Body of pancreas (tissue), 4 donors: ENCODE data around the gene TOX4.

Experiments
- POLR2A ChIP-seq, 3 donors: fragments of 450-650 bp; IDR thresholded peaks; one replicate each; pipeline ENCODE4 v1.6.1; 2016; ENCODE audit warnings: antibody characterized with exemption in 3 of 3, mild to moderate bottlenecking in 2 of 3
- TF ChIP-seq, protein P1 (sequence below), 7 experiments: fragments of 450-650 bp in 4 of 7; fragments of 200-600 bp in 3 of 7; sonication (generic) in 3 of 7; IDR thresholded peaks; one replicate each; pipeline ENCODE4 v1.5.1; 2016 to 2019; ENCODE audit warnings: antibody characterized with exemption in 7 of 7

DNA sequence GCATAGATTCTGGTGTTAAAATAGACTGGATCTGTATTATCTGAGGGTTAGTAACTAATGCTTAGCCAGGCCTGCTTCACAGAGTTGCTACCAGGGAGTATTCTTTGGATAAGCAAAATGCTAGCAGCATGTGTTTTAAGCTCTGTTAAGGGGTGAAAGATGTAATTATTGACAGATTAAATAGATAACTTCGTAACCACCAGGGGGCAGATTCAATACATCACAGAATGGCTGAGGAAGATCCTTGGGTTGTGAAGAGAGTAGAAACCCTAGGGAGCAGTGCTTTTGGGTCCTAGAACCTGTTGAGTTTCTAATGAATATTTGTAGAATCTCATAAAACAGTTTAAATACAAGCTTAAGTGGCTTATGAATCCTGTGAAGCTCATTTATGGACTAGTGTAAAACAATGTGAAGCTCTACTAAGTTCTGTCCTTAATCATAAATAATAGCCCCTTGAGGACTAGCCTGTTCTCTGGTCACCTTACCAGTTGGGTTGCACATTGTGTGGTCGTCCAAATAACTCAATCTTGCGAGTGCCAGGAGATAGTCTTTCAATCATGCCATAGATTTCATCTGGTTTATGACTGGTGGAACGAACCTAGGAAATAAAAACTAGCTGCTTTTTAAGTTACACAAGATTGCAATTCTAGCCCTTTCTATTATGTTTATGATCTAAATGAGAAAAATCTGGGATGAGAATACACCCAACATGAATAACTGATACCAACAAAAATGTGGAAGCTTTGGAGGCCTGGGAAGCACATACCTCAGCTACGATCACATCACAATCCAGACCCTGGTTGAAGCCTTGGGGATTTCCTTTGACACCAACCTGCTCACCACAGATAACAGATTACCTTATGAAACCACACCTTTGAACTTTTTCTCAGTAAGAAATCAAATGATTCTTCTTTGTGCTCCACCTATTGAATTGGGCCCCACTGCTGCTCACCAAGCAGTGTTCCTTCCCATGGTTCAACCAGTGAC, 21.8 kb downstream of the TOX4 start:
- TF ChIP-seq, protein P1, sequence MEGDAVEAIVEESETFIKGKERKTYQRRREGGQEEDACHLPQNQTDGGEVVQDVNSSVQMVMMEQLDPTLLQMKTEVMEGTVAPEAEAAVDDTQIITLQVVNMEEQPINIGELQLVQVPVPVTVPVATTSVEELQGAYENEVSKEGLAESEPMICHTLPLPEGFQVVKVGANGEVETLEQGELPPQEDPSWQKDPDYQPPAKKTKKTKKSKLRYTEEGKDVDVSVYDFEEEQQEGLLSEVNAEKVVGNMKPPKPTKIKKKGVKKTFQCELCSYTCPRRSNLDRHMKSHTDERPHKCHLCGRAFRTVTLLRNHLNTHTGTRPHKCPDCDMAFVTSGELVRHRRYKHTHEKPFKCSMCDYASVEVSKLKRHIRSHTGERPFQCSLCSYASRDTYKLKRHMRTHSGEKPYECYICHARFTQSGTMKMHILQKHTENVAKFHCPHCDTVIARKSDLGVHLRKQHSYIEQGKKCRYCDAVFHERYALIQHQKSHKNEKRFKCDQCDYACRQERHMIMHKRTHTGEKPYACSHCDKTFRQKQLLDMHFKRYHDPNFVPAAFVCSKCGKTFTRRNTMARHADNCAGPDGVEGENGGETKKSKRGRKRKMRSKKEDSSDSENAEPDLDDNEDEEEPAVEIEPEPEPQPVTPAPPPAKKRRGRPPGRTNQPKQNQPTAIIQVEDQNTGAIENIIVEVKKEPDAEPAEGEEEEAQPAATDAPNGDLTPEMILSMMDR (IDR thresholded peaks at IDR 0.05): peak; percentile 16 to 56 (median 44)
- no peak for TF ChIP-seq POLR2A (IDR thresholded peaks at IDR 0.05)
